Anterior cingulate cortex (tissue), 58 donors: ENCODE data around the gene FAM234B.
"Not testable (repeated sequence)": the region's sequence is repeated elsewhere in the genome, so short reads cannot be mapped to it uniquely, and the experiment has no call there.

Source experiments
- DNase-seq, 58 donors: peaks; one replicate each; lab custom pipeline; 2025; lab: John Stamatoyannopoulos, UW

FAM234B gene

DNA sequence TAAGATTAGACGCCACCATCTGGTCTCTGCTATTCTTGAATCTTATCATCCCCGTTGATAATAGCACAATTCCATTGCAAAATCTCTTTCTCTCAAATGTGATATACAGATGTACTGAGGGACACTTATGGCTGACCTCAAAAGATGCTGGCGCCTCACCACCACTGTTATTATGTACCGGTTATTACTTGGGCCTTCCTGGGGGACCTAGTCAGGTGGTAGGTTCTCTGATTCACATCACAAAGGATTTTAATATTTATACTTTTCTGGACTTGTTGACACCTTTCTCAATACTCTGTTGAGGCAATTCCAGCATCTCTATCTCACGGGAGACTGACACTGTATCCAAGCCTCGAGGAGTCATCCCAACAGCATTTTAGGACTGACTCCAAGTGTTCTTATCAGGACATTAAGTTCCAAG lies 21.3 kb upstream of the FAM234B start:
- no peak for DNase-seq

GRCh38 chr12:13023811-13024530 lies 20.2 kb upstream of the FAM234B start:
- no peak for DNase-seq

DNA sequence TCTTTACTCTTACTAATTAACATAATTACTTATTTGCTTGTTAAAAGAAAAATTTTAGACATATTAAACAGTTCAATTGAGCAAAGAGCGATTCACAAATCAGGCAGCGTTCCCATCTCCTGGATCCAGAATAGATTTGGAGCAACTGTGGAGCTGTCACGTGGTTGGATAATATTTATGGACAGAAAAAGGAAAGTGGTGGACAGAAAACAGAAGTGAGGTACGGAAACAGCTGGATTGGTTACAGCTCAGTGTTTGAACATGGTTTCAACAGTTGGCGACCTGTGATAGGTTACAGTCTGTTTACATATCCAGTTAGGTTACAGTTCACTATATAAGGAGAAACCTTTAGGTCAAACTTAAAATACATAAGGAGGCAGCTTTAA lies 19.7 kb upstream of the FAM234B start:
- no peak for DNase-seq

DNA sequence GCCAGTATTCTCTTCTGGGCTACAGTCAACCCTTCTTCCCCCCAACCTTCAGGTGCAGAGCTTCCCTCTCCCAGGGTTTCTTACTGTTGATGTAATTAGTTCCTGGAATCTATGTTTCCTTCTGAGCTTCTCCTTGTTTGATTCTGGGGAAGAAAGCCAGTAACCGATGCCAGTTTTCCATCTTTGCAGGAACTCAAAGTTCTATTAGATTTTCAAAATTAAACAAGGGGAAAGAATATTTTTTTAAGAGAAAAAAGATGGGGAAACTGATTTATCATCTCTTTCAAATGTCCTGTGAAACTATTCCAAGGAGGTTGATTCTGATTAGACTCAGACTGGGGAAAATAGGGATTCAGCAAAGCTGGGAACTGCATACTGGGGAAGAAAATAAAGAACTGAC lies 17.9 kb upstream of the FAM234B start:
- no peak for DNase-seq

GRCh38 chr12:13027032-13027431 lies 17.1 kb upstream of the FAM234B start:
- DNase-seq = no peak

GRCh38 chr12:13027508-13027907 lies 16.7 kb upstream of the FAM234B start:
- DNase-seq = no peak

DNA sequence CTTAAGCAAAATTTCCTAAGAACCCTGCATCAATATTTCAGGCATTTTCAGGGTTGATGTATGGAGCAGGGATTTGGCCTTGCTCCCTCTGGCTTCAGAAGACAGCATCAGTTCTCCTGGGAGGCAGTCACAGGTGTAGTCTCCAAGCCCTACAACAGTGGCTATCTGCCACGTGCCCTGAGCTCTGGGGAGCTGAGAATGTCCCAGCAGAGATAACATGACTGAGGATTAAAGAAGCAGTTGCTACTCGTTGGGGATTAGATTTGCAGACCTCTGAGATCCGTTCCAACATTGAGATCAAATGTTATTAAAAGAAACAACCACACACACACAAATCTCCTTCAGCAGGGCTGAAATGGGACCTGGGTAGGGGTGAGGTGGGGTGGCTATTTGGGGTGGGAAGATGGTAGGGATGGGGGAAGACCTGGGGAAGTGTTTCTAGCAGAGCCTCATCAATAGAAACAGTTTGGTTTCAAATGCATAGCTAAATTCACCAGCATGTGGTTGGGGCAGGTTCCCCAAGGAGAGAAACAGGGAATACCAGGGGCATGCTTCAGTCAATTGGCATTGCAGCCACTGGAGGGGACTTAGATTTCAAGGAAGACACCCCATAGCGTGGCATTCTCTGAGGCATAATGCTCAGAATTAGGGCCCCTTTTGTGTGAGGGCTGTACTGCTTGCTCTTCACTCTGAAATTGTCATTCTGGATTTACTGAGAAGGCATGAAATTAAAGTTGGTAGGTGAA lies 15.2 kb upstream of the FAM234B start:
- no peak for DNase-seq

GRCh38 chr12:13030541-13031291 lies 13.5 kb upstream of the FAM234B start:
- DNase-seq = no peak

GRCh38 chr12:13032164-13032563 lies 12.0 kb upstream of the FAM234B start:
- DNase-seq = no peak

GRCh38 chr12:13033476-13033875 lies 10.7 kb upstream of the FAM234B start:
- DNase-seq = no peak

DNA sequence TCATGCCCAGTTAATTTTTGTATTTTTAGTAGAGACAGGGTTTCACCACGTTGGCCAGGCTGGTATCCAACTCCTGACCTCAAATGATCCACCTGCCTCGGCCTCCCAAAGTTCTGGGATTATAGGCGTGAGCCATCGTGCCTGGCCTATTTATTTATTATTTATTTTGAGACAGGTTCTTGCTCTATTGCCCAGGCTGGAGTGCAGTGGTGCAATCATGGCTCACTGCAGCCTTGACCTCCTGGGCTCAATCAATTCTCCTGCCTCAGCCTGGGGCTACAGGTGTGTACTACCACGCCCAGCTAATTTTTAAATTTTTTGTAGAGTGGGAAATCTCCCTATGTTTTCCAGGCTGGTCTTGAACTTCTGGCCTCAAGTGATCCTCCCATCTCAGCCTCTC lies 8.8 kb upstream of the FAM234B start:
- DNase-seq = not testable (repeated sequence)

GRCh38 chr12:13036881-13037280 lies 7.3 kb upstream of the FAM234B start:
- no peak for DNase-seq

DNA sequence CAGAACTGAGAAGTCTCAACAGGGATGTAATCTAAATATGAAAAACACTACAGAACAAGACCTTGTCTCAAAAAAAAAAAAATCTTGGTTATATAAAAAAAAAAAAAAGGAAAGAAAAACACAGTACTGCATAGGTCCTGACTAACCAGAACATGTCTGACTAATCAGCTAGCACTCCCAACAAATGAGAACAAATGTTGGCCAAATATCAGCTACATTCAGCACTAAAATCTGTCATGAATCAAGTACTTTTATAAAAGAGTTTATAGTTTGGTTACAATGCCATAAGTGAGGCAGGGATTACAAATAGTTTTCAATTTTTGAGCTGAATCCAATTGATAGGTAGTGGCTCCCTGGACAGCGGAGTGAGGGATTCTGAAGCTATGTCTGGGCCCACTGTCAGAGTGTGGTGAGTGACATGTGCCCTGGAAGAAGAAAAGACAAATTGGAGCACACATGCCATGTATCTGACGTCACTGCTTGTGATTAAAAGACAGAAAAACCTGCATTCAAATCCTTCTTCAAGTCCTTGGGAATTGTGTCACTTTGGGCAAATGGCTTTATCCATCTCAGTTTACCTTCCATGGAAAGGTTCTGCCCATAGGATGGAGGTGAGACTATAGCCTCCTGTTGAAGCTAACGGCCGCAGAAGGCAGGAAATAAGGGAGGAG lies 5.6 kb upstream of the FAM234B start:
- DNase-seq = no peak

GRCh38 chr12:13039328-13039956 lies 4.7 kb upstream of the FAM234B start:
- DNase-seq = no peak

DNA sequence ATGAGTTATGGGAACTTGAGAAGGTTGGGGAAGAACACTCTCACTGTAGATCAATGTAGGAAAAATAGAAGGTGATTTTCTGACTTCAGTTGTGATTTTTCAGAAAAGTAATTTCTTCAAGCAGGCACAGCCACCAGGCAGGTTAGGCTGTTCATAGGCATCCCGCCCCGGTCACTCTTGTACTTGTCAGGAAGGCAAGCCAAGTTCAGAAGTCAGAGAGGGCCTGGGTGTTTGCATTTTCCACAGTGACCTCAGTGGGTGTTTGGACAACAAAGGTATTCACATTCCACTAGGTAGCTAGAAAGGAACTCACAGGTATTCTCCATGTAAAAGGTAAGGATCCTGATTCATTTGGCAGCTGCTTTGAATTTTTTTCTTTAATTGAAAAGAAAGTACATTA lies 3.0 kb upstream of the FAM234B start:
- DNase-seq = no peak

GRCh38 chr12:13042666-13043230 lies 1.4 kb upstream of the FAM234B start:
- DNase-seq = no peak

DNA sequence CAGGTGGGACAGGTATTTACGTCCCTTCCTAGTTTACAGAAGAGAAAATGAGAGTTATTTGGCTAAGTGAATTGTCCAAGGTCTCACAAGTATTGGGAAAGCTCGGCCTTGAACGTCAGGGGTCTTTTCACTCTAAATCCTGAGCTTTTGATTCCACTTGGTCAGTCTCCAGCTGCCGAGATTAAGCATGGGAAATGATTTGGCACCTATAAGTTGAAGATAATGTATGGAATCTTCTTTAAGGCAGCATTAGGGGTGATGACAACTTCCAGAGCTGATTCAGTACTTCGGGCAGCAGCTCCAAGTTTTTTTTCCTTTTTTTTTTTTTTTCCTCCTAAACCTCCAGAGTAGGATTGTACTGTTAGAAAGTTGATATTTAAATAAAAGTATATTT lies 722 bp downstream of the FAM234B start:
- DNase-seq = no peak

DNA sequence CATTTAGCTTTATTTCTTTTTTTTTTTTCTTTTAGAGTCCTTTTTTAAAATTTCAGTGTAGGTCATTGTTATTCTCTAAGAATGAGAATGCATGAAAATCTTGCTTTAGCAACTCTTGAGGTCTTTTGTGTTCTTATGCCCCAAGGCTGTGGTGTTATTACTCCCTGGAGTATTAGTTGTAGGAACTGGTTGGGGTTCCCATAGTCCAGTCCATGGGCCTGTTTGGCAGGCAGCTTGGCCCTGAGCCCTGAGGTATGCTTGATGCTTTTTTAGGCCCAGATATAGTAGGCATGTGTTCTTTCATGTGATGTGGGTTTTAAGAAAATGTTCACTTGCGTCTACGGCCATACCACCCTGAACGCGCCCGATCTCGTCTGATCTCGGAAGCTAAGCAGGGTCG lies 1.6 kb downstream of the FAM234B start:
- DNase-seq = no peak

GRCh38 chr12:13046964-13047363 lies 2.8 kb downstream of the FAM234B start:
- DNase-seq = no peak

DNA sequence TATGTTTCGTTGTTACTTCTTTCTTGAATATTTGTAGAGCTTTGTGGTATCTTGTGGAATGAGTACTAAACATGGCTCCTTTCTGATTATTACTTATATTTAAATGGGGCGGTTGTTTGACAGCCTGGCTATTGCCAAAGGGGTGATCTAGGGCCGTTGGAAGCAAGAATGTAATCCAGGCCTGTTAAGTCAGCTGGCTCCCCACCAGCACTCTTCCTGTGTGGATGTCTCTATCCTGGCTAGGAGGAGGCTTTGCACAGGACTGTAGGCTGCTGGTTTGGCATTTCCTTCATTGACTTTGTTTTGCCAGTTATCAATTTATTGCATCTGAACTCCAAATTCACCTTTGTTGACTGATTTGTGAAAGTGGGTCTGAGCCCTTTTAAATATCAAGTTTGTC lies 5.6 kb downstream of the FAM234B start:
- DNase-seq = no peak
